ENCODE results near the gene NPY1R.

Gene NPY1R

DNA sequence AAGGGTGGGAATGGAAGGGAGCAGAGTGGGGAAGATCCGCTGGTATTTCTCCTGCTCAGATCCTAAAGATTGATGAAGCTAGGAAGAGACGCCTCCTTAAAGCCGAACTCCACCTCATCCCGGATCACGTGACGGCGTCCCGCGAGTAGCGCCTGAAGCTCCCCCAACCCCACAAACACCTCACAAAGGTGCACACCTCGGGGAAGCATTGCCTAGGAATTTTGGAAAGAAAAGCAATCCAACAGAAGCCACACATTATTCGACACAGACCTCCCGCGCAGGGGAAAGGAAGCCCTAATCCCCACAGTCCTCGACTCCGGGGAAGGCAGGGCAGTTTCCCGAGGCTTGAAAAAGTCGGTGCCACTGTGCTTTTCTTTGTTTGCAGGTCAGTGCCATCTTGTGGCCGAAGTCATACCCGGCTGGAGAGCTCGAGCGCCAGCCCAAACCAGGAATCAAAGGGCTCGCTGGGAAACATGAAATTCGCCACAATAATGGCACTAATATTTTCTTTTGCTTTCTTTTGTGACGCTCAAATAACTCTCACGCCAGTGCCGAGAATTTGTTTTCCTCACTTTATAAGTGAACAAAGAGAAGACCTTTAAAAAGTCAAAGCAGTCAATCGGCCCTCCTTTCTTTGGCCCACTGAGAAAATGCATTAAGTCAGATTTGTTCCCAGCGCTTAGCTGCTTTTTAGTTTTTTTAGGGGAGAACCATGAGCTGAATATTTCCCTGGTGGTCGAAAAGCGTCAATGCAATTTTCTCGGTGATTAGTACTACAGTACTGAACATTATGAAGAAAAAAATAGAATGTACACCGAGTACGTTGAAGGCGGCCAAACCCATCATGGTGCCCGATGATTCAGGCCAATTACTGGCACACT lies at the start of gene NPY1R:
NPY1R (minus strand) TSS at position 71 of the 881 bp plus-strand sequence. CDS start 6,042 bp downstream, outside the sequence.
- Histone ChIP-seq H3K9me3 (ENCODE audit: control insufficient read depth, insufficient read depth, low read length) (no peaks in the 10 kb centered on the region), H3K36me3 (ENCODE audit: insufficient read depth, low read length) (no peaks in the 10 kb centered on the region), H3K9ac (ENCODE audit: low read depth, low read length) (peak within 1 kb of the TSS; percentile 50), H3K4me1 (ENCODE audit: insufficient read depth, low read length) (no peaks in the 10 kb centered on the region)

DNA sequence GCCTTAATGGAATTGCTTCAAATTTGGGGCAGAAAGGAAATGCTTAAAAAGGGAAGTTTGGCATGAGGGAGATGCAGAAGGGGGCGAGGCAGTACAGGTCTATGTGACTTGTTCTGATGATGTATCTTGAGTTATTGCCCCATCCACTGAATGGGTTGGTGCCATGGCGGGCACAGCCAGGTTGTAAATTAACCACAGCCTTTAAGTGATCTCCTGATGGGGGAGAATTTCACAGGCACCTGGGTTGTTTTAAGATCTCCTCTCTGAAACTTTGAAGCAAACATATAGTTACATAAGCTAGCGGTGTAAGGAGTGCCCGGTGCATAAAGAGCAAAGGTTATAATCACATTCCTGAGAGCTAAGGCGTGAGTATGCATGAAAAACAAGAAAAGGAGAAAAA lies 48.3 kb upstream of the NPY1R start:
- no peaks in the 10 kb centered on the region for H3K9me3 ChIP-seq (ENCODE audit: control insufficient read depth, insufficient read depth, low read length)
- H3K9ac ChIP-seq (ENCODE audit: low read depth, low read length), result no peak overlapping the region
- no peaks in the 10 kb centered on the region for H3K36me3 ChIP-seq (ENCODE audit: insufficient read depth, low read length)
- H3K4me1 ChIP-seq (ENCODE audit: insufficient read depth, low read length), result no peaks in the 10 kb centered on the region

DNA sequence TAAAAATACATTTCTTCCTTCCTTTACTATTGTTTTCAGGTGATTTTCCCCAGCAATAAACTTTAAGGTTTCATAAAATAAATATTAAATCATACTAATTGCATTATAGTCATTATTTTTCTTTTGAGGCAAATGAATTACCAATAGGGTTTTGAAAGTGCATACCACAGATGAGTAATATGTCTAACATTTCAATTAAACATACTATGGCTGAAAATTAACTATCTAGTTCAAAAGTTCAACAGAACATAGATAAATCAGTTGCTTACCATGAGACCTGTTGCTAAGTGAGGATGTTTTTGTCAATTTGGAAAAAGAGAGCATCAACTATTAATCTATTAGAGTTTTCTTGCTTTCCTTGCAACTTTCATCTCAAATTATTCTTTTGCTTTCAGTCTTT lies 46.3 kb upstream of the NPY1R start:
- Histone ChIP-seq H3K9me3 (ENCODE audit: control insufficient read depth, insufficient read depth, low read length) (no peaks in the 10 kb centered on the region), H3K36me3 (ENCODE audit: insufficient read depth, low read length) (no peaks in the 10 kb centered on the region), H3K4me1 (ENCODE audit: insufficient read depth, low read length) (no peaks in the 10 kb centered on the region)

DNA sequence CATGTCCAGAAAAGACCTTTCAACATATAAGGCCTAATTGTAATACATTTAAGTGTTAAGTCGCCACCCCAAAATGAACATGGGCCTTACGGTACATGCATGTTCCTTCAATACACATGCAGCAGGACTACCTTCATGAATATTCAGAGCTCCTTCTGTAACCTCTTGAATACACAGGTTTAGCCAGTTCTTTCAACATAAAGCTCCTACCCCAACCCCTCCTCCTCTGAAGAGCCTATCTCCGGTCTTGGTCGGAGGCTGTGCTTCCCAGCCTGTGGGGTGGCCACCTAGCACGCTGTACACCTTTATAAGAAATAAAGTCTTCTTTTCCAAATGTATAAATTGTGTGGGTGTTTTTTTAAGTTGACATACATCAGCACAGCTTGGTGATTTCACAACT lies 39.6 kb upstream of the NPY1R start:
- H3K4me1 ChIP-seq (ENCODE audit: insufficient read depth, low read length), result peaks cover 13% of the 10 kb centered on the region; the same call in 1 of the 2 replicates
- no peak overlapping the region for H3K9ac ChIP-seq (ENCODE audit: low read depth, low read length)
- no peaks in the 10 kb centered on the region for H3K36me3 ChIP-seq (ENCODE audit: insufficient read depth, low read length)
- no peaks in the 10 kb centered on the region for H3K9me3 ChIP-seq (ENCODE audit: control insufficient read depth, insufficient read depth, low read length)

More for the DNA sequence above, 46.3 kb upstream of the NPY1R start:
- H3K9ac ChIP-seq (ENCODE audit: low read depth, low read length), result no peak overlapping the region

DNA sequence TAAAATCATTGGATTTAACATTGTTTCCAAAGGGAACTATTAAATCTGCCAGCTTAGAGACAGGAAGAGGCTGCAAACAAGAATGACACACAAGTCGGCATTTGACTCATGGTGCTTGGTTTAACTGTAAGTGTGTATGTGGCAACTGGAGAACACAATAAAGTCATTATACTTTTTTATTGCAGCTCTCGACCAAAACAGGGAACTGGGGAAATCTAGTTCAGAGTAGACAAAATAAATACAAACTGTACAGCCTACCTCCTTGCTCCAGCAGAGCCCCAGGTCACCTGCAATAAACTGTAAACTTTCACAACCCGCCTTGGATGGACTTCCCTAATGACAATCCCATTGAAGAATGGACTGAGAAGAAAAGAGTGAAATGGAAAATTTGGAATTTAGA lies 35.3 kb upstream of the NPY1R start:
- Histone ChIP-seq H3K9ac (ENCODE audit: low read depth, low read length) (no peak overlapping the region), H3K4me1 (ENCODE audit: insufficient read depth, low read length) (peaks cover 13% of the 10 kb centered on the region; the same call in 1 of the 2 replicates), H3K36me3 (ENCODE audit: insufficient read depth, low read length) (no peaks in the 10 kb centered on the region), H3K9me3 (ENCODE audit: control insufficient read depth, insufficient read depth, low read length) (no peaks in the 10 kb centered on the region)

DNA sequence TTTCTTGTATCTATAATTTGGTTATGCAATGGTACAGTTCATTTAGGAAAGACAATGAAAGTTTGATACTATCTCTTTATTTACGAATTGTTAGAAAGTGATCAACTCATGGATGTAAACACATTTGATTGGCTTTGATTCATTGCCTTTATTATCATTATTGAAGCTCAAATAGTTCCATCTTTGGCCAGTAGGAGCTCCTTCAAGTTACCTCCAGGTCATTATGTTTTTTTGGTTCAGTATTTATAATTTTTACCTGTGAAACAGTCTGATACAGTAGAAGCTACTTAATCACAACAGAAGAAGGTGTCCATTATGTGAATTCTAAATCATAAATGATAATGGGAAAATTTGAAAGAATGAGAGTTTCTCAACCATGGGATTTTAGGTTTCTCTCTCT lies 23.7 kb upstream of the NPY1R start:
- no peaks in the 10 kb centered on the region for H3K36me3 ChIP-seq (ENCODE audit: insufficient read depth, low read length)
- H3K9me3 ChIP-seq (ENCODE audit: control insufficient read depth, insufficient read depth, low read length), result no peaks in the 10 kb centered on the region
- no peaks in the 10 kb centered on the region for H3K4me1 ChIP-seq (ENCODE audit: insufficient read depth, low read length)
- H3K9ac ChIP-seq (ENCODE audit: low read depth, low read length), result no peak overlapping the region

DNA sequence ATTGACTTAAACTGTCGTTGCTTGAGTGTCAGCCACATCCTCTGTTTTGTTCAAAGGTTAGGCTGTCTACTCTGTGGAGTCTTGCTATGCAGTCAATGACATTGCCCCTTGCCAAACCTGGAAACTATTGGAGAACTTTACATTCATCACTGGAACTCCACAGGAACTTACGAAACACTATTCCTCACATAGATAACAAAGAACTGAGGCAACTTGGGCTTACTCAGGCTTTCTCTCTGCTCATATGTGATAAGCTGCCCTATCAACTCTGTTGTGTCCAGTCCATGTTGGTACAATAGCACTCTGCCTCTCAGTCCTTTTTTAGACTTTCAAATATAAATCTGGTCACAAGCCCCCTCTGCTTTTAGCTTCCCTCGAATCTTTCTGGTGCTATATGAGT lies 20.7 kb upstream of the NPY1R start:
- H3K9me3 ChIP-seq (ENCODE audit: control insufficient read depth, insufficient read depth, low read length), result no peaks in the 10 kb centered on the region
- no peaks in the 10 kb centered on the region for H3K4me1 ChIP-seq (ENCODE audit: insufficient read depth, low read length)
- no peak overlapping the region for H3K9ac ChIP-seq (ENCODE audit: low read depth, low read length)
- no peaks in the 10 kb centered on the region for H3K36me3 ChIP-seq (ENCODE audit: insufficient read depth, low read length)

DNA sequence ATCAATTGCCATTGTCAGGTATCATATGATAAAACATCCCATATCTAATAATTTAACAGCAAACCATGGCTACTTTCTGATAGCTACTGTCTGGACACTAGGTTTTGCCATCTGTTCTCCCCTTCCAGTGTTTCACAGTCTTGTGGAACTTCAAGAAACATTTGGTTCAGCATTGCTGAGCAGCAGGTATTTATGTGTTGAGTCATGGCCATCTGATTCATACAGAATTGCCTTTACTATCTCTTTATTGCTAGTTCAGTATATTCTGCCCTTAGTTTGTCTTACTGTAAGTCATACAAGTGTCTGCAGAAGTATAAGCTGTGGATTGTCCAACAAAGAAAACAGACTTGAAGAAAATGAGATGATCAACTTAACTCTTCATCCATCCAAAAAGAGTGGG lies 18.3 kb upstream of the NPY1R start:
- Histone ChIP-seq H3K36me3 (ENCODE audit: insufficient read depth, low read length) (no peaks in the 10 kb centered on the region), H3K9ac (ENCODE audit: low read depth, low read length) (no peak overlapping the region), H3K9me3 (ENCODE audit: control insufficient read depth, insufficient read depth, low read length) (no peaks in the 10 kb centered on the region), H3K4me1 (ENCODE audit: insufficient read depth, low read length) (no peaks in the 10 kb centered on the region)

DNA sequence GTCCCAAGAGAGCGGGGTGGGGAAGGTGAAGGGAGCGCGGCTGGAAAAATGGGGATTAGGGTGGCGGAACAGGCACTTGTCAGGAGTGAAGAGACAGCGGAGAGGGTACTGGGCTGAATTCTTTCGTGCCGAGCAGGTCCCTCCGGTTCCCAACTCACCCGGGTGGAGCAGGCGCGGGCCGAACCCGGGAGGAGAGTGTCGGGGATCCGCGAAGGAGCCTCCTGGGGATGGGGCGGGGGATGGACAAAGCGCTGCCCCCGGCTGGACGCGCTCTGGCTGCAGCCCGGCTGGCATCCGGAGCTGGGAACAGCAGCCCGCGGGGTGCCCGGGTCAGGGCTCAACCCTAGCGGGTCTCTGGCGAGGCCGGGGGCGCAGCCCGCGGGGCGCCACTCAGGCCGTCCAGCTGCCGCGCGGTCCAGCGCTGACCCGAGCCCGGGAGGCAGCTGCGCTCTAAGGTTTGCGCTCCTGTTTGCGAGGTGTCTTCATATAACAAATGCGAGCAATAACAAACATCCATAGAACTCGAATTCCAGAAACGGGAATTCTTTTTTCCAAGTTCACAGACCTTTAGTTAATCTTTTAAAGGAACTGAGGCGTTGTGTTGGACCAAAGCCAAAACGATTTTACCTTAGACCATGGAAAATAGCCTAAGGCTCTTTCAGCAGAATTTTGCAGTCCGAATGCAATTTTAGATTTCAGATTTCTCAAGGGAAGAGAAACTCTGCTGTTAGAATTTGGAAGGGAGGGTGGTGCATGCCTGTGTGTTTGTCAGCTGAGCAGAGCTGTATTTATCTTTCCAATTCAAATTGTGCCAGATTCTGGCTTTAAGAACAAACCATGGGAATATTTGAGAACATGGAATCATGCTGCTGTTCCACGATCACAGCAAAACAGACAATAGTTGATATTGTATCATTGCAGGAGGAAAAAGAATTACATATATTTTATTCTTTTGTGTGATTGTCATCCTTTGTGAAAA lies 12.0 kb upstream of the NPY1R start:
- no peaks in the 10 kb centered on the region for H3K4me1 ChIP-seq (ENCODE audit: insufficient read depth, low read length)
- H3K9me3 ChIP-seq (ENCODE audit: control insufficient read depth, insufficient read depth, low read length), result no peaks in the 10 kb centered on the region
- H3K36me3 ChIP-seq (ENCODE audit: insufficient read depth, low read length), result no peaks in the 10 kb centered on the region
- H3K9ac ChIP-seq (ENCODE audit: low read depth, low read length), result peak overlapping the region; percentile 85

DNA sequence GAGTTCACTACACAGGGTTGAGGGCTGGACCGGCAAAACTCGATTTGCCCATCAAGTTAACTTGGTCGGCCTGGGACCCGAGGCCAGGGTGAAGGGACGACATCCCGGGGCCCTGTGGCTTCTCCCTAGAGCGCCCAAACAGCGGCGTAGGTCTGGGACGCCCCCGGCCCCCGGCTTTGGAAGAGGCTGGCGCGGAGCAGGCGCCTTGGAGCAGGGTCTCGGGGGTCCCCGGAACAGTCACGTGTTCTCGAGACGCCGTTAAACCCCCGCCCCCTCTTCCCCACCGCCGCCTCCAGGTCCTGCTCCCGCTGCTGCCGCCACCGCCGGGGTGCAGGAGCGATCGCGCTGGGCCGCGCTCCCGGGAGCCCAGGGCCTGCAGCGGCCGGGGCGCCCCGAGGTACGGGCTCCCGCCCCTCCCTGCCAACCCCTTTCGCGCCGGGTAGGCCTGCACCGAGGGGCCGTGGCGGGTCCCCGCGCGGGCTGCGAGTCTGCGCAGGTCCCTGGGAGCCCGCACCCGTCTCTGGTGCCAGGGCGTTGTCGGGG lies 11.3 kb upstream of the NPY1R start, which contains the start of gene NPY5R:
NPY5R (plus strand) TSS at position 289 of the 543 bp plus-strand sequence. CDS start 6,382 bp downstream, outside the sequence.
- H3K9ac ChIP-seq (ENCODE audit: low read depth, low read length), result peak within 1 kb of the TSS; percentile 85

DNA sequence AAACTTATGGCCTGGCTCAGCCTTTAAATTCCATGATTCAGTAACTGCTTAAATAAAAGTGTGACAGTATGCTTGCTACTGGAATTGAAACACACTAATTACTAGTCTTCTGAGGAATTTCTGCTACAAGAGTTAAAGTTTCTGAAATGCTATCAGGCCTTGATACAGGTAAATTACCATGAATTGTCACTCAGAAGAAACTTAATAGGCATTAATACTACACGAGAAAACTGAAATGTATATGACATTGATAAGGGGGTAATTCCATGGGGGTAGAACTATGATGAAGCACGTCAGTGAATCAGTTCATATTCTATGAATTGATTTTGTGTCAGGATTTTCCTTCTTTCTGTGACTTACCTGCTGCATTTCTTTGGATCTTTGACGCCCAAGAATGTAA lies 3.0 kb upstream of the NPY1R start:
- Histone ChIP-seq H3K9ac (ENCODE audit: low read depth, low read length) (no peak overlapping the region), H3K36me3 (ENCODE audit: insufficient read depth, low read length) (no peaks in the 10 kb centered on the region), H3K9me3 (ENCODE audit: control insufficient read depth, insufficient read depth, low read length) (no peaks in the 10 kb centered on the region), H3K4me1 (ENCODE audit: insufficient read depth, low read length) (no peaks in the 10 kb centered on the region)

More for the DNA sequence above, 11.3 kb upstream of the NPY1R start, which contains the start of gene NPY5R:
- Histone ChIP-seq H3K9me3 (ENCODE audit: control insufficient read depth, insufficient read depth, low read length) (no peaks in the 10 kb centered on the region), H3K36me3 (ENCODE audit: insufficient read depth, low read length) (no peaks in the 10 kb centered on the region), H3K4me1 (ENCODE audit: insufficient read depth, low read length) (no peaks in the 10 kb centered on the region)

DNA sequence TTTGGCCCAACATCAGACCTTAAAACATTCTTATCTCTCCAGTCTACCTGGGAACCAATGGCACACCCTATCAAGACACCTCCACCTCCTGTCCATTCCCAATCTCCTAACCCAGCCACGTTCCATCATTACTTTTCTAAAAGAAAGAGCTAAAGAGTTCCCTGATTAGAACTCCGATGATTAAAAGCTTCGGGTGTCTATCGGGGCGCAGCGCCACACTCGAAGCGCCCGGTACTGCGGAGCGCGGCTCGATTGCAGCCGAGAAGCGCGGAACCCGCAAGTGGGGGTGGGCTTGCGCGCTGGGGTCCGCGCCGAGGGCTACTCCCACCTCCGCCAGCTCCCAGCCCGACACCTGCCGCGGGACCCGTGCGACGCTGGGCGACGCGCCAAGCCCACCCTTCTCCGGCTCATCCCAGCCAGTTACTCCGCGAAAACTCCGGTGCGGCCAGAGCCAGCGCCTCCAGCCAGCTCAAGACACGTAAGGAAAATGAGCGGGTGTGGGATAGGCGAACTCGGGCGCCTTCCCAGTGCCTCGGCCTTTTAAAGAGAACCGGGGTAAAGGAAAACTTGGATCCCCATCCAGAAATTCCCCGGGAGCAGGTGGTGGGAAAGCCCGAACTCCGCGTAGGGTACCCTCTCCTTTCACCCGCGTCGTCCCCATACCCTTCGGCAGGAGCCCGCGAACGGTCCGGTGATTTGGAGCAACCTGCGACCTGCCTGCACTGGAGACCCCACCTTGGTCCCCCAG lies 593 bp downstream of the NPY1R start:
- H3K36me3 ChIP-seq (ENCODE audit: insufficient read depth, low read length), result no peaks in the 10 kb centered on the region
- no peaks in the 10 kb centered on the region for H3K4me1 ChIP-seq (ENCODE audit: insufficient read depth, low read length)
- H3K9me3 ChIP-seq (ENCODE audit: control insufficient read depth, insufficient read depth, low read length), result no peaks in the 10 kb centered on the region
- H3K9ac ChIP-seq (ENCODE audit: low read depth, low read length), result peak overlapping the region; percentile 50; the same call in 1 of the 2 replicates

DNA sequence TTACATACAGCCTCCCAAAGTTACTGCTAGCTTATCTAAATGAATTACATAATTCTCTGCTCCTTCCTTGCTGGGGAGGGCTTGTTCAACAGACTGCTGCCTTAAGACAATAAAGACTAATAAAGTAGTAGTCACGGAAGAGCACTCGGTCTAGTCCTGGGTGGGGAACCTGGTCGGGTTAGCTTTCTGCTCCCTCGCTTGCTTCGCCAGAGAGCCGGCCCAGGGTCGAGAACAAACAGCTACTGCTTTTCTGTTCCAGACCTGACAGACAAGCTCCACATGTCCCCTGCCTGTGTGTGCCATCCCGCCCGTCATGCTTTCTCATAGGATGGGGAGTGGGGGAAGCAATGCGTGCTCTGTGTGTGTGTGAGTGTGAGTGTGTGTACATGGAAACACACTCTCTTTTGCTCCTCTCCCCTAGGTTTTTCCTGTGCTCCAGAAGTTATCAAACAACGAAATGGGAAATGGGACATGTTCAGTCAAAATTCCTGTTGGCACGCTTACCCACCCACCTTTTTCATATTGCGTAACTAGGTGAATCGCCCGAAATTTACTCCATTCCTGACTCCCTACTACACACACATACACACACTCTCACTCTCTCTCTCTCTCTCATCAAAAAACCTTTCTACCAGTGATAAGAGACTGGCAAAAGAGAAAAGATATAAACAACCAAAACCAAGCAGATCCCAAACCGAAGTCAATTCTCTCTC lies 1.3 kb downstream of the NPY1R start:
- peak overlapping the region; percentile 50; the same call in 1 of the 2 replicates for H3K9ac ChIP-seq (ENCODE audit: low read depth, low read length)
- no peaks in the 10 kb centered on the region for H3K36me3 ChIP-seq (ENCODE audit: insufficient read depth, low read length)
- no peaks in the 10 kb centered on the region for H3K4me1 ChIP-seq (ENCODE audit: insufficient read depth, low read length)
- no peaks in the 10 kb centered on the region for H3K9me3 ChIP-seq (ENCODE audit: control insufficient read depth, insufficient read depth, low read length)
